ENCODE measurements around the gene RPS8. TPM values are rescaled to one million over a fixed set of nuclear protein-coding genes. Genes with fewer than 3 reads are reported as not detected.
"Not testable (repeated sequence)": the region's sequence is repeated elsewhere in the genome, so short reads cannot be mapped to it uniquely, and the experiment has no call there.

RPS8 gene
- polyA plus RNA-seq (ENCODE audit: insufficient read length) = 1,947 TPM
- long read RNA-seq, donor 1, transcript RPS8-207 (5 exons, 1,115 nt) = minor isoform, 436 of 3,262 reads
- long read RNA-seq, donor 1, transcript RPS8-203 (3 exons, 898 nt) = minor isoform, 241 of 3,262 reads
- long read RNA-seq, donor 1, transcript RPS8-202 (6 exons, 881 nt) = major isoform, 1,333 of 3,262 reads
- long read RNA-seq, donor 1, transcript RPS8-205 (2 exons, 391 nt) = minor isoform, 268 of 3,262 reads
- long read RNA-seq, donor 1, partial matches to known transcripts = 843 of 3,262 reads
- long read RNA-seq, donor 1, other reads (novel, unspliced or antisense) = 118 of 3,262 reads
- long read RNA-seq, donor 2, transcript RPS8-202 (6 exons, 881 nt) = major isoform, 1,025 of 2,852 reads
- long read RNA-seq, donor 2, transcript RPS8-207 (5 exons, 1,115 nt) = minor isoform, 244 of 2,852 reads
- long read RNA-seq, donor 2, transcript RPS8-205 (2 exons, 391 nt) = minor isoform, 125 of 2,852 reads
- long read RNA-seq, donor 2, transcript RPS8-203 (3 exons, 898 nt) = minor isoform, 157 of 2,852 reads
- long read RNA-seq, donor 2, partial matches to known transcripts = 1,208 of 2,852 reads
- long read RNA-seq, donor 2, other reads (novel, unspliced or antisense) = 73 of 2,852 reads
- long read RNA-seq, donor 3, transcript RPS8-203 (3 exons, 898 nt) = minor isoform, 95 of 2,099 reads
- long read RNA-seq, donor 3, transcript RPS8-202 (6 exons, 881 nt) = major isoform, 893 of 2,099 reads
- long read RNA-seq, donor 3, transcript RPS8-207 (5 exons, 1,115 nt) = minor isoform, 212 of 2,099 reads
- long read RNA-seq, donor 3, transcript RPS8-205 (2 exons, 391 nt) = minor isoform, 105 of 2,099 reads
- long read RNA-seq, donor 3, partial matches to known transcripts = 722 of 2,099 reads
- long read RNA-seq, donor 3, other reads (novel, unspliced or antisense) = 51 of 2,099 reads
- long read RNA-seq, donor 4, transcript RPS8-202 (6 exons, 881 nt) = major isoform, 201 of 771 reads
- long read RNA-seq, donor 4, transcript RPS8-203 (3 exons, 898 nt) = minor isoform, 86 of 771 reads
- long read RNA-seq, donor 4, transcript RPS8-205 (2 exons, 391 nt) = minor isoform, 93 of 771 reads
- long read RNA-seq, donor 4, transcript RPS8-207 (5 exons, 1,115 nt) = minor isoform, 66 of 771 reads
- long read RNA-seq, donor 4, partial matches to known transcripts = 308 of 771 reads
- long read RNA-seq, donor 4, other reads (novel, unspliced or antisense) = 10 of 771 reads
- long read RNA-seq, donor 5, transcript RPS8-202 (6 exons, 881 nt) = major isoform, 3,084 of 5,362 reads
- long read RNA-seq, donor 5, transcript RPS8-205 (2 exons, 391 nt) = minor isoform, 171 of 5,362 reads
- long read RNA-seq, donor 5, transcript RPS8-203 (3 exons, 898 nt) = minor isoform, 177 of 5,362 reads
- long read RNA-seq, donor 5, transcript RPS8-207 (5 exons, 1,115 nt) = minor isoform, 614 of 5,362 reads
- long read RNA-seq, donor 5, partial matches to known transcripts = 1,040 of 5,362 reads
- long read RNA-seq, donor 5, other reads (novel, unspliced or antisense) = 219 of 5,362 reads
- long read RNA-seq, donor 6, transcript RPS8-205 (2 exons, 391 nt) = minor isoform, 328 of 3,437 reads
- long read RNA-seq, donor 6, transcript RPS8-203 (3 exons, 898 nt) = minor isoform, 257 of 3,437 reads
- long read RNA-seq, donor 6, transcript RPS8-207 (5 exons, 1,115 nt) = minor isoform, 398 of 3,437 reads
- long read RNA-seq, donor 6, transcript RPS8-202 (6 exons, 881 nt) = major isoform, 1,291 of 3,437 reads
- long read RNA-seq, donor 6, partial matches to known transcripts = 1,042 of 3,437 reads
- long read RNA-seq, donor 6, other reads (novel, unspliced or antisense) = 92 of 3,437 reads
- long read RNA-seq, donor 7, transcript RPS8-202 (6 exons, 881 nt) = major isoform, 1,640 of 5,147 reads
- long read RNA-seq, donor 7, transcript RPS8-203 (3 exons, 898 nt) = minor isoform, 281 of 5,147 reads
- long read RNA-seq, donor 7, transcript RPS8-205 (2 exons, 391 nt) = minor isoform, 264 of 5,147 reads
- long read RNA-seq, donor 7, transcript RPS8-207 (5 exons, 1,115 nt) = minor isoform, 426 of 5,147 reads
- long read RNA-seq, donor 7, partial matches to known transcripts = 2,339 of 5,147 reads
- long read RNA-seq, donor 7, other reads (novel, unspliced or antisense) = 142 of 5,147 reads
- long read RNA-seq, donor 8, transcript RPS8-205 (2 exons, 391 nt) = minor isoform, 69 of 1,242 reads
- long read RNA-seq, donor 8, transcript RPS8-207 (5 exons, 1,115 nt) = minor isoform, 180 of 1,242 reads
- long read RNA-seq, donor 8, transcript RPS8-202 (6 exons, 881 nt) = major isoform, 555 of 1,242 reads
- long read RNA-seq, donor 8, transcript RPS8-203 (3 exons, 898 nt) = minor isoform, 62 of 1,242 reads
- long read RNA-seq, donor 8, partial matches to known transcripts = 316 of 1,242 reads
- long read RNA-seq, donor 8, other reads (novel, unspliced or antisense) = 46 of 1,242 reads

DNA sequence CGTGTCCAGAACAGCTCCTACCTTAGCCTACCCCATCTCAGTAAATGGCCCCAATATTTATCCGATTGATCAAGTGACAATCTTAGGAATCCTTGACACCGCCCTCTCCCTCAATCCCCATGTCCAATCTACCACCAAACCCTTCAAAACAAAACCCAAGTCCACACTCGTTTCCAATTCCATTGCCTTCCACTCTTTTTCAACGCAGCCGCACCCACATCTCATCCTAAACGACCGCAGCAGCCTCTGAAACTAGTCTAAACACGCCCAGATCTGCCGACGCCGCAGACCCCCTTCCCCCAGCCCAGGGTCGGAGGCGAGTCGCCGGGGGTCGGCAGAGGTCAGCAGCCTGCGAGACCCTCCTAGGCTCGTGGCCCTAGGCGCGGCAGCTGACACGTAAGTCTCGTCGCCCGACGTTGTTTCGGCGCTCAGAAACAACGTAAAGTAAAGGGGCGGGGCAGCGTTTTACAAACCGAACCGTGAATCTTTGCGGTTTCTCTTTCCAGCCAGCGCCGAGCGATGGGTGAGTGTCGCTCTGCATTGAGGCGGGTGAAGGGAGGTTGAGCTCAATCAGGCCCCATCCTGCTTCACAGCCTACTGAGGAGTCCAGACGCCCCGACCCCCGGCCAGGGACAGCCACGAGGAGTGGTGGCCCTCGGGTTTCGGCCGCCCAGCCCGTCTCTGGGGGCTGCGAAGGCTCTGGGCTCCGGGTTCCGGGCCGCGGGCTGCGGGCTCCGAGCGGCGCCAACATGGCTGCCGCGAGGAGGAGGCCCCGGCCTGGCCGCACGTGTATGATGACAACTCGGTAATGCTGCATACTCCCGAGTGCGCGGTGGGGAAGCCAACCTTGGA is at the start of gene RPS8:
TSS of gene RPS8 (plus strand) at position 463 of the 852 bp plus-strand sequence. CDS start at position 520, 57 bp downstream.
- peak; percentile 97 for DNase-seq

DNA sequence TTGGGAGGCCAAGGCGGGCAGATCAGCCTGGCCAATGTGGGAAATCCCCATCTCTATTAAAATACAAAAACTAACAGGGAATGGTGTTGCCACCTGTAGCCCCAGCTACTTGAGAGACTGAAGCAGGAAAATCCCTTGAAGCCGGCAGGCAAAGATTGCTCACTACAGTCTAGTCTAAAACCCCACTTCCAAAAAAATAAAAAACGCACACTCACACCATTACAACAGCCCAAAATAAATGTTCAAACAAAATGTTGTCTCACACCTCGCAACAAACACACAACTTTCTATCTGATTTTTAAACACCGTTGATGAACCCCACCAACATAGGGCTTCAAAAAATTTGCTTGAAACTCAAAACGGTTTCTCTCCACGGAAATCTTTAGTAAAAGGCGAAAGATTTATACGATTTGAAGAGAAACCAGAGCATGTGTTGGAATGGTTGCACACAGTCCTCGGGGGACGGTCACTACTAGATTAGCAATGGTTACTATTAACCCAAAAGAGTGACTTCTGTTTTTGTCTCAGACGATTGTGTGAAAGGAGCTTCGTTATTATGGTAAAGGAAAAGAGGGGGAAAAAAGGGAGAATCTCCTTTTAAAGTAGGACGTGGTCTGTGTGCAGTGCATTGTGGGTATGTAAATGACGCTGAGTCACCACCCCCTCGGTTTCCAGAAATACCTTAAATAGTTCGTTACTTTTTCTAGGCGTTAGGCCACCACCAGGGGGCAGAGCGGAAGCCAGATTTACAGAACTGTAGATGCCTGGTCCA is 44.4 kb upstream of the RPS8 start, which contains the start of gene RNU5D-1:
TSS of gene RNU5D-1 (minus strand) at position 430 of the 772 bp plus-strand sequence.
- peak; percentile 97 for DNase-seq

DNA sequence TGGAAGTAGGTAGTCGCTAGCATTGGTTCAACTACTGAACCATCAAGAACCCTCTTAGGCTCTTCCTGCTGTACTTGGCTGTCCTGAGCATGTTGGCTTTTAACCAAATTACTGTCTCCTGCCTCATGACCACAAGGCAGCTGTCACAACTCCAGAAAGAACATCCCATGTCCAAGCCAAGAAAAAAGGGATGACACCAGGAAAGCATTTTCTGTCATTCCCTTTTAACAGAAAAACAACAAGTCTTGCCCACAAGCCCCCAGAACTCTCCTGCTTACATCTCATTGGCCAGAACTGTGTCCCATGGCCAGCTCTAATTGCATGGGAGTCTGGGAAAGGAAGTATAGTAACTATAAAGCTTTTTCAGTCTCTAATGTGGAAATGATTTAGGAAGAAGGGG is 42.0 kb upstream of the RPS8 start:
- DNase-seq = no peak

DNA sequence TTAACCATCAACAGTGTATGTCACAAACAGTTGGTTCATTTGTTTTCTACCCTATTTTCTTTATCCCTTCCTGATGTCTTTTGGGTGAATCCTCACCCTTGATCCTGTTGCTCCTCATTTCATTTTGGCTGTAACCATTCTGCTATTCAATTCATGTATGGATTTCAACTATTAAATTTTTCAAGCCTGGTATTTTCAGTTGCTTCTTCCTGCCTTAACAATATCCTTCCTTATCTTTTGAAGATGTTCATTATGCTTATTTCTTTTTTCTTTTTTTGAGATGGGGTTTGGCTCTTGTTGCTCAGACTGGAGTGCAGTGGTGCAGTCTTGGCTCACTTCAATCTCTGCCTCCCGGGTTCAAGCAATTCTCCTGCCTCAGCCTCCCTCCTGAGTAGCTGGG is 41.6 kb upstream of the RPS8 start:
- DNase-seq = no peak

DNA sequence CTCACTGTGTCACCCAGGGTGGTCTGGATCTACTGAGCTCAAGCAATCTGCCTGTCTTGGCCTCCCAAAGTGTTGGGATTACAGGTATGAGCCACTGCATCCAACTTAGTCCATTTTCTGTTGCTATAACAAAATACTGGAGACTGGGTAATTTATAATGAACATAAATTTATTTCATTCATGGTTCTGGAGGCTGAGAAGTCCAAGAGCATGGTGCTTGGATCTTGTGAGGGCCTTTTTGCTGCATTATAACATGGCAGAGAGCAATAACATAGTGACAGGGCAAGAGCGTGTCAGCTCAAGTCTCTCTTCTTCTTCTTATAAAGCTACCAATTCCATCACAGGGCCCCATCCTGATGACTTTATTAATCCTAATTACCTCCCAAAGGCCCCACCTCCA is 39.3 kb upstream of the RPS8 start:
- no peak for DNase-seq

DNA sequence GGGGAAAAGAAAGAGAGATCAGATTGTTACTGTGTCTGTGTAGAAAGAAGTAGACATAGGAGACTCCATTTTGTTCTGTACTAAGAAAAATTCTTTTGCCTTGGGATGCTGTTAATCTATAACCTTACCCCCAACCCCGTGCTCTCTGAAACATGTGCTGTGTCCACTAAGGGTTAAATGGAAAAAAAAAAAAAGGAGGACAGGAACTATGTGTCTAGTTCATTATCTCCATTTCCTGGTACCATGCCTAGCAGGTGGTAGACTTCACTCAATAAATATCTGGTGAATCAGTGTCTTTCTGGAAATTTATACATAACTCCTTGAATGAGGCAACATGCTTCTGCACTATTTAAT is 36.4 kb upstream of the RPS8 start:
- DNase-seq = not testable (repeated sequence)

DNA sequence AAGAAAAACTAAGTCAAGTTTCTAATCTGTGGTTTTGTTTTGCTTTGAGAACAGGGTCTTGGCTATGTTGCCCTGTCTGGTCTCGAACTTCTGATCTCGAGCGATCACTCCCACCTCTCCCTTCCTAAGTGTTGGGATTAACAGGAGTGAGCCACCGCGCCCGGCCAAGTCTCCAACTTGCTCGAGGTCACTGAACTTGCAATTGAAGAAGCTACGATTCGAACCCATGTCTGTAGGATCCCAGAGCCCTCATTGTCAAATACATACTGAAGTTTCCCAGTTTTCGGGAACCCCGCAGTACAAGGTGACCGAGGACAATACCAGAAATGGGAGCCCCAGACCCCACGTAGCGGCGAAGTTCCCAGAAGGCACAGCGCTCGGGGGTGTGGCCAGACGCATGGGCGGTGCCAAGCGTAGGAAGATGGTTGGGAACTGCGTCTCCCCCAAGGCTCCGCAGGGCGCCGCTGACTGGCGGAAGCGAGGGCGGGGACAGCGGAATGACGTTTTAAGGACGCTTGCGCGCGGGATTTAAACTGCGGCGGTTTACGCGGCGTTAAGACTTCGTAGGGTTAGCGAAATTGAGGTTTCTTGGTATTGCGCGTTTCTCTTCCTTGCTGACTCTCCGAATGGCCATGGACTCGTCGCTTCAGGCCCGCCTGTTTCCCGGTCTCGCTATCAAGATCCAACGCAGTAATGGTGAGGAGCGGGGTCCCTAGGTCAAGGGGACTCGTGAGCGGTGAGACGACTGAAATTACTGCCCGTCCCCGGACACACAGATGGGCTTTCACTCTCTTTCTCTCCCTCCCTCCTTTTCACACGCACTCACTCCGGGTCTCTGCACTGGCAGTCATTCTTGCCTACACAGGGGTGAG is 35.8 kb upstream of the RPS8 start, which contains the start of gene KIF2C:
TSS of gene KIF2C (plus strand) at position 531 of the 872 bp plus-strand sequence. CDS start at position 627, 96 bp downstream.
- DNase-seq = peak; percentile 97

DNA sequence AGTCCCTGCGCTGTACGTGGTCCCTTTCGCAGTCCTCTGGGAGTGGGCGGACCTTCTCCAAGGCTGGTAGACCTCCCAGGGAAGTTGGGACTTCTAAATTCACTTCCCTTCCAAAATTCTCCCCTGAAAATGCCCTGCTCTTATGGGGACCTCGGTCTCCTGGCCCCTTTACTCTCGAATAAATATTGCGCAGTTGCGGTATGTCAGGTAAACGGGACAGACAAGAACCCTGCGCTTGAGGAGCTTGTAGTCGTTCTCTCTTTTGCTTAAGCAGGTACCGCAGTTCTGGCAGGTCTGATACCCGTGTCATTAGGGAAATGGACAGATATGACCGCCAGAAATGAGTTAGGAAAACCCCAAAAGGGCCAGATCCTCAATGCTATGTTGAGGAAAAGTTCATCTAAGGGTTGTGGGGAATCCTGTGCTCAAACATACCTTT is 35.1 kb upstream of the RPS8 start:
- DNase-seq = no peak

DNA sequence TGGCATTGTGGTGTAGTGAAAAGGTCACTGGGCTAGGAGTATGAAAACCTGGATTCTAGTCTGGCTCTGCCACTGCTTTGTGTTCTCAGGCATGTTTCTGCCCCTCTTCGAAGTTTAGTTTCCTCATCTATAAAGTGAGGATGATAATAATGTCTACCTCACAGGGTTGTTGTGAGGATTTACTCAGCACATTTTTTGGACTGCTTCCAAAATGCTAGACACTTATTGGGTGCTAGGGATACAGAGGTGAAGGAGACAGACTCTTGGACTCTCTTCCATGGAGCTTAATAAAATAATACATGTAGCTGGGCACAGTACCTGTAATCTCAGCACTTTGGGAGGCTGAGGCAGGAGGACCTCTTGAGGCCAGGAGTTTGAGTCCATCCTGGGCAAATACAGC is 32.1 kb upstream of the RPS8 start:
- DNase-seq = no peak

DNA sequence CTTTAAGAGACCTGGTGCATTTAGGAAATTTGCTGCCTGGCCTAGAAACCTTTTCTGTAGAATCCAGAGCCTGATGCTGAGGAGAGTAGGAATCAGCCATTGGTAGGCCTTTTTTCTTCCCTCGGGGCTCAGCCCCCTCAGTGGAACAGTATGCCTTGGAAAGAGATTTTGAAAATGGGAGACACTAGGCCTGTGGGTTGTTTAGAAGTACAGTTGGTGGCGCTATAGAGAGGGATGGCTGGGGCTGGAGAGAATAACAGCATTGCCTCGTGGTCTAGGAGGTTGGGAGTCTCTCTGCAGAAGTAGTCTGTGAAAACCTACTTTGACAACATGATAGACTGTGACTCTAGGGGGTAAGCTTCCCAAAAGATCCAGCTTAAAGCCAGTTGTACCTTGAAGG is 27.5 kb upstream of the RPS8 start:
- no peak for DNase-seq

DNA sequence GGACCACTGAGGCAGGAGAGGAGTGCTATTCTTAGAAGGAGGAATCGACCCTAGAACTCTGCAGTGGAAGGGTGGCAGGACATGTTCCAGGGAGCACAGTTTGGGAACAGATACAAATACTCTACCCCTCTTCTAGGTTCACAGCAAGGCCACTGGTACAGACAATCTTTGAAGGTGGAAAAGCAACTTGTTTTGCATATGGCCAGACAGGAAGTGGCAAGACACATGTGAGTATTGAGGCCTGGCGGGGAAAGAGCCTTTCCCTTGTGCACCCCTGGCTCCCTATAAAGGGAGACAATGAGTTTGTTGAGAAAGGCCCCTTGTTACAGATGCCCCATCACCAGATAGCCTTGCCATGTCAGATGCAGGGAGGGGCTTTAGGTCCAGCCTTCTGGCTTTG is 17.9 kb upstream of the RPS8 start:
- DNase-seq = no peak

DNA sequence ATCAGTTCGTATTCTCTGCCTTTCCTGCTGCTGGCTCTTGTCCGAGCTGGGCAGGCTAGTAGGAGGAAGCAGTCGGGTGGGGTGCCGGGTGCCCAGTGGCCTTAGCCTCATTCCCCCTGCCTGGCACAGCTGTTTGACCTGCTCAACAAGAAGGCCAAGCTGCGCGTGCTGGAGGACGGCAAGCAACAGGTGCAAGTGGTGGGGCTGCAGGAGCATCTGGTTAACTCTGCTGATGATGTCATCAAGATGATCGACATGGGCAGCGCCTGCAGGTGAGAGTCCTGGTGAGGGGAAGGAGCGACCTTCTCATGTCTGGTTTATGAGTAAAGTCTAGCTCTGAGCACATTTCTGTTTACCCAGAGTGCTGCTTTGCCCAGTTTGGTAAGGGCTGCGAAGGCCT is 16.3 kb upstream of the RPS8 start:
- DNase-seq = no peak

DNA sequence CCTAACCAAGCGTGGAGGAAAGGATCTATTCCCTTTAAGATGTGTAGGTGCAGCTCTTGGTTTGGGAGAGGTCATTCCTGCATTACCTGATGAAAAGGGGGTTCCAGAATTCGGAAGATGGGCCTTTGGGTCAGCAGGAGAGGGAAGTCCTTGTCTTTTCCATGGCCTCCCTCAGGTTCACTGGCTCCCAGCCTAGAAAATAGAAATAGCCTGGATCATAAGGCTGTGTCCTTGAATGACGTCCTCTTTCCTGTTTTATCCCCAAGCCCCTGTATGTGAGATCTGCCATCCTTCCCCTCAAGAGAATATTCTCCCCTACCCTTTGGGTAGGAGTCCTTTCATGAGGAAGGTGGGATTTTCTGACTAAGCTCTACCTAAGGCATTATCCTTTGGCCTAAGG is 14.5 kb upstream of the RPS8 start:
- DNase-seq = no peak

DNA sequence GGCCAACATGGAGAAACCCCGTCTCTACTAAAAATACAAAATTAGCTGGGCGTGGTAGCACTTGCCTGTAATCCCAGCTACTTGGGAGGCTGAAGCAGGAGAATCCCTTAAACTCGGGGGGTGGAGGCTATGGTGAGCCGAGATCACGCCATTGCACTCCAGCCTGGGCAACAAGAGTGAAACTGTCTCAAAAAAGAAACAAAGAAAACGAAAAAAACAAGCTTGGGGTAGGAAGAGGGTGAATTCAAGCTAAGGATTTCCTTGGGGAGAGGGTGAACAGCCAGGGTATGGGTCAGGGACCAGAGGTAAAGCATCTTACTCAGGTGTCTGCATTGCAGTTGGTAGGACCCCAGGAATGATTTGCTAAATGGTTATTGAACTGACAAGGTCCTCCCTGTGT is 8.9 kb upstream of the RPS8 start:
- DNase-seq = not testable (repeated sequence)

DNA sequence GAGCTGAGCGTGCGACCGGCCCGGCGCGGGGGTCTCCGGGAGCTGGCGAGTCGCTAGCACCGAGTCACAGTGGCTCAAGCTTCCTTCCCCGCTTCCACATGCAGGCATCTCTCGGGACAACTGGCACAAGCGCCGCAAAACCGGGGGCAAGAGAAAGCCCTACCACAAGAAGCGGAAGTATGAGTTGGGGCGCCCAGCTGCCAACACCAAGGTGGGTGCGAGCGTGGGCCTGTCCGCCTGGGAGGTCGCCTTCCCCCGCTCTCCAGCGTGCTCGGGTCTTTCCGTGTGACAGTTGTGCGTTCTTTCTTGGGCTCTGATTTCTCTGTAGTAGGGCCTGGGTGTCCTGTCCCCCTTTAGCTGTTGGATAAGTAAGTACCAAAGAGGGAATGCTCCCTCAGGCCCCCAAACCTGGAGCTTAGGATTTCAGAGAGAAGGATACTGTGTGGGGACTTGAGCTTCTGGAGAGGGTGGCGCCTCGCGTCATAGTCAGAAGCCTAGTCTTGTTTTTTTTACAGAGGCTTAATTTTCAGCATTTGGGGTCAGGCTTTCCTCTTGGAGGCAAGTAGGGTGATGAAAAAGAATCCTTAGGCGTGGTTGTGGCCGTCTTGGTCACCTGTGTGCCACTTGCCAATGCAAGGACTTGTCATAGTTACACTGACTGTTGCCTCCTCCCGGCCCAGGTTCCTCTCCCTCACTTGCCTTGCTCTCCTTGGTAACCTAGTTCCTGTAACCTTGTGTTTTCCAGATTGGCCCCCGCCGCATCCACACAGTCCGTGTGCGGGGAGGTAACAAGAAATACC is 790 bp downstream of the RPS8 start:
- no peak for DNase-seq

DNA sequence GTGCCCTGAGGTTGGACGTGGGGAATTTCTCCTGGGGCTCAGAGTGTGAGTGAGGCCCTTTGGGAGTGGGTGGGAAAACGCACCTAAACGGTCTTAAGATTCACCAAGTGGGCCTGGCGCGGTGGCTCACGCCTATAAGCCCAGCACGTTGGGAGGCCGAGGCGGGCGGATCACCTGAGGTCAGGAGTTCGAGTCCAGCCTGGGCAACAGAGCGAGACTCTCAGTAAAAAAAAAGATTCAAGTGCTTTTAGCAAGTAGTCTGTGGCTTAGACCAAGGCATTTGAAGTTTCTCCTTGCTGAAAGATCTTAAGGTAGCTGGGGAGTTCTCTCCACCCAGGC is 1.4 kb downstream of the RPS8 start:
- DNase-seq = no peak
